Hippocampal formation (tissue), 2 donors: ENCODE data around the gene ADCY6.
"Not testable (repeated sequence)": the region's sequence is repeated elsewhere in the genome, so short reads cannot be mapped to it uniquely, and the experiment has no call there.

ENCODE experiments used
- DNase-seq, 2 donors: peaks; one replicate each; lab custom pipeline; 2025; lab: John Stamatoyannopoulos, UW

Gene ADCY6

GRCh38 chr12:48750769-48751356, 38.0 kb downstream of the ADCY6 start:
- DNase-seq: no peak

- DNase-seq: no peak
Measured at GRCh38 chr12:48750215-48750614, 38.7 kb downstream of the ADCY6 start.

GRCh38 chr12:48744251-48745008, 44.5 kb downstream of the ADCY6 start:
- no peak for DNase-seq

- no peak for DNase-seq
Measured at GRCh38 chr12:48739618-48740269, 49.1 kb downstream of the ADCY6 start.

GRCh38 chr12:48736456-48736855, 52.4 kb downstream of the ADCY6 start:
- DNase-seq: no peak

- no peak for DNase-seq
Measured at GRCh38 chr12:48728807-48729206, 60.1 kb downstream of the ADCY6 start.

GRCh38 chr12:48720737-48721136, 68.2 kb downstream of the ADCY6 start:
- not testable (repeated sequence) for DNase-seq

- DNase-seq: not testable (repeated sequence)
Measured at GRCh38 chr12:48720171-48720570, 68.7 kb downstream of the ADCY6 start.

- DNase-seq: not testable (repeated sequence)
Measured at GRCh38 chr12:48719002-48719401, 69.9 kb downstream of the ADCY6 start.

- DNase-seq: no peak
Measured at GRCh38 chr12:48717252-48717695, 71.6 kb downstream of the ADCY6 start.

- peak; percentile 93 to 98 for DNase-seq
Measured at GRCh38 chr12:48716493-48717251, 72.2 kb downstream of the ADCY6 start, which contains the start of gene CCNT1. CCNT1 (minus strand) TSS chr12:48716707; CDS start chr12:48716675, 32 bp downstream.
